Naive thymus-derived CD4-positive, alpha-beta T cell (primary cell): Measurements from ENCODE around the gene ZP2. TPM values are rescaled to one million over a fixed set of nuclear protein-coding genes. Genes with fewer than 3 reads are reported as not detected.
"Not testable (repeated sequence)": the region's sequence is repeated elsewhere in the genome, so short reads cannot be mapped to it uniquely, and the experiment has no call there.

Source experiments
- ATAC-seq: fragments of 150-1000 bp; cut with Tn5 transposase; 2 replicates; pipeline ENCODE4 v1.10.0; 2021; ENCODE audit warnings: mild to moderate bottlenecking, moderate library complexity
- CTCF ChIA-PET: fragments of 350-600 bp; sonication (Branson Sonifier 250); formaldehyde crosslinking; loops from one replicate; lab custom pipeline; 2021; ENCODE audit warnings: antibody characterized with exemption; lab: Charles Lee
- POLR2A ChIA-PET: fragments of 350-600 bp; sonication (Branson Sonifier 250); formaldehyde crosslinking; loops from one replicate; lab custom pipeline; 2021; ENCODE audit warnings: antibody characterized with exemption, inconsistent platforms; lab: Charles Lee
- DNase-seq, 9 donors: peaks; one replicate each; pipeline versions ENCODE4 v3.0.0 to v3.0.0-alpha.2; 2020 to 2022; ENCODE audit warnings: mixed read lengths in 1 of 9
- H3K27ac ChIP-seq: one replicate; pipeline ENCODE4 v1.7.0; 2013; ENCODE audit warnings: mild to moderate bottlenecking, low read depth, low read length, moderate library complexity
- H3K27me3 ChIP-seq, 2 donors: one replicate each; pipeline ENCODE4 v1.7.0; 2013; ENCODE audit warnings: low read length in 2 of 2, mild to moderate bottlenecking in 2 of 2, moderate library complexity in 2 of 2; ENCODE audit not compliant: control insufficient read depth in 2 of 2, insufficient read depth in 2 of 2
- H3K36me3 ChIP-seq, 3 experiments: 1 replicate in 2 of 3; 2 replicates in 1 of 3; pipeline ENCODE4 v1.7.0; 2013; ENCODE audit warnings: low read length in 3 of 3, mild to moderate bottlenecking in 3 of 3, moderate library complexity in 1 of 3; ENCODE audit not compliant: insufficient read depth in 3 of 3, control insufficient read depth in 2 of 3
- H3K4me1 ChIP-seq, 2 donors: one replicate each; pipeline ENCODE4 v1.7.0; 2013; ENCODE audit warnings: low read length in 2 of 2, mild to moderate bottlenecking in 2 of 2, moderate library complexity in 1 of 2; ENCODE audit not compliant: control insufficient read depth in 2 of 2, insufficient read depth in 2 of 2
- H3K4me3 ChIP-seq: 2 replicates; pipeline ENCODE4 v1.7.0; 2013; ENCODE audit warnings: mild to moderate bottlenecking, low read length
- H3K9me3 ChIP-seq, 3 experiments: 1 replicate in 2 of 3; 2 replicates in 1 of 3; pipeline ENCODE4 v1.7.0; 2013; ENCODE audit warnings: low read length in 3 of 3; ENCODE audit not compliant: control insufficient read depth in 2 of 3
- H3K27ac Mint-ChIP-seq, 9 donors: one replicate each; pipeline ENCODE4 v1.8.0; 2020 to 2022; ENCODE audit warnings: mixed read lengths in 9 of 9, mild to moderate bottlenecking in 8 of 9, moderate library complexity in 5 of 9, inconsistent platforms in 2 of 9
- H3K27me3 Mint-ChIP-seq, 5 donors: one replicate each; pipeline ENCODE4 v1.8.0; 2021 to 2022; ENCODE audit warnings: mixed read lengths in 5 of 5, mild to moderate bottlenecking in 1 of 5
- H3K36me3 Mint-ChIP-seq, 5 donors: one replicate each; pipeline ENCODE4 v1.8.0; 2020 to 2022; ENCODE audit warnings: mixed read lengths in 5 of 5, mild to moderate bottlenecking in 3 of 5, inconsistent platforms in 1 of 5
- H3K4me1 Mint-ChIP-seq, 7 donors: one replicate each; pipeline ENCODE4 v1.8.0; 2020 to 2022; ENCODE audit warnings: mixed read lengths in 7 of 7, mild to moderate bottlenecking in 3 of 7, inconsistent platforms in 1 of 7
- H3K4me3 Mint-ChIP-seq, 10 donors: one replicate each; pipeline ENCODE4 v1.8.0; 2020 to 2022; ENCODE audit warnings: mild to moderate bottlenecking in 10 of 10, mixed read lengths in 10 of 10, moderate library complexity in 6 of 10, inconsistent platforms in 2 of 10
- H3K9me3 Mint-ChIP-seq, 11 donors: one replicate each; pipeline ENCODE4 v1.8.0; 2020 to 2022; ENCODE audit warnings: mixed read lengths in 11 of 11, mild to moderate bottlenecking in 4 of 11, inconsistent platforms in 1 of 11, moderate library complexity in 1 of 11
- intact Hi-C, 2 donors: fragments of 100-400 bp; cut with micrococcal nuclease; formaldehyde crosslinking; loops; one replicate each; pipeline ENCODE4 v1.15.1; 2023
- polyA plus RNA-seq, 2 donors: library from polyadenylated mRNA; unstranded; fragments of 300-500 nt; fragmentation: Illumina TruSeq; gene quantifications; one replicate each; pipeline ENCODE4 v1.2.3, GENCODE V29; 2021
- total RNA-seq, 6 experiments: library from RNA in 5 of 6; stranded (reverse) in 5 of 6; gene quantifications; 1 replicate in 5 of 6; 2 replicates in 1 of 6; pipeline ENCODE4 v1.2.3 and lab custom pipeline; 2021 to 2026

ZP2 gene
- total and polyA plus RNA-seq, 7 experiments from 2014 or later, result not detected

DNA sequence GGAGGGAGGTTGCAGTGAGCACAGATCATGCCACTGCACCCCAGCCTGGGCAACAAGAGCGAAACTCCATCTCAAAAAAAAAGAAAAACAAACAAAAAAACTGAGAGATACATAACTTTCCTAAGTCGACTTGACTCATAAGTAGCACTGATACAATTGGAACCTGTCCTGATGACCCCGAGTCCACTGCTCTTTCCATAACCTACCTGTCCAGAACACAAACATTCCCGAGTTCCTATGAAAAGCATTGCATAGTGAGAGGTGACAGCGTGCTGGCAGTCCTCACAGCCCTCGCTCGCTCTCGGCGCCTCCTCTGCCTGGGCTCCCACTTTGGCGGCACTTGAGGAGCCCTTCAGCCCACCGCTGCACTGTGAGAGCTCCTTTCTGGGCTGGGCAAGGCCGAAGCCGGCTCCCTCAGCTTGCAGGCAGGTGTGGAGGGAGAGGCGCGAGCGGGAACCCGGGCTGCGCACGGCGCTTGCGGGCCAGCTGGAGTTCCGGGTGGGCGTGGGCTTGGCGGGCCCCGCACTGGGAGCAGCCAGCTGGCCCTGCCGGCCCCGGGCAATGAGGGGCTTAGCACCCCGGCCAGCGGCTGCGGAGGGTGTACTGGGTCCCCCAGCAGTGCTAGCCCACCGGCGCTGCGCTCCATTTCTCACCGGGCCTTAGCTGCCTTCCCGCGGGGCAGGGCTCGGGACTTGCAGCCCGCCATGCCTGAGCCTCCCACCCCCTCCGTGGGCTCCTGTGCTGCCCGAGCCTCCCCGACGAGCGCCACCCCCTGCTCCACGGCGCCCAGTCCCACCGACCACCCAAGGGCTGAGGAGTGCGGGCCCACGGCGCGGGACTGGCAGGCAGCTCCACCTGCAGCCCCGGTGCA, 59.0 kb downstream of the ZP2 start:
- H3K9me3 Mint-ChIP-seq, H3K27me3 ChIP-seq, H3K4me1 ChIP-seq, DNase-seq, H3K4me3 Mint-ChIP-seq, H3K4me3 ChIP-seq, POLR2A ChIA-PET, H3K4me1 Mint-ChIP-seq, ATAC-seq, H3K36me3 ChIP-seq, CTCF ChIA-PET, H3K27ac Mint-ChIP-seq, H3K9me3 ChIP-seq, H3K27ac ChIP-seq, H3K36me3 Mint-ChIP-seq: not testable (repeated sequence)
- intact Hi-C loops, result loop anchor here in 1 of 2 donors (10.0 kb wide), 1 partner anchor 308 kb away; no protein-coding TSS in a partner anchor
- peaks cover 4 to 15% (median 10%) of the 10 kb centered on the region in 5 donors for H3K27me3 Mint-ChIP-seq

DNA sequence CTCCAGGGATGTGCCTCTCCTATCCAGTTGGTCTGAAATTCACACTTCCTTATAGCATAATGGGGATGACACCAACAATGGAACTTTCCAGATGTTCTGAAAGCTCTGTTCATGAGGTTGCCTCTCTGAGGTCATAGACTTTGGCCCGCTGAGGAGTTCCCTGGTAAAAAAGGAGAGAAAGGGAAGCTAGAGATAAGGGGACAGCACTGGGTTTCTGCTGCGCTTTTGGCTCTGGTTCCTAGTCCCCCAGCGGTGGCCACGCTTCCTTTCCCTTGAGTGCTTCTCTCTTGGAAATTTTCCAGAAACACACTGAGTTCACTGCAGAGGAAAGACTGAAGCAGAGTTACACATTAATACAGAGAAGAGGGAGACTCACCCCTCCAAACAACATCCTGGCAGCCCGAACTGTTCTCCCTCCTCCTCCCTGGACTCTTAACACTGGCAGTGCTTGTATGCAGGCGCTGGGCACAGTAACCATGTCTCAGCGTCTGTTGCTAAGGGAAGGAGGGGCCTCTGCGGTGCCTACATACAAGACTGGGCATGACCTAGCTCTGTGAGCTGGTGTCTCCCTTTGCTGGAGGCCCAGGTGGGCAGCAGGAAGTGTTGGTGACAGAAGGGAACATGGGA, 60.9 kb downstream of the ZP2 start, which contains the start of gene DNAH3:
DNAH3 (minus strand) TSS at position 472 of the 627 bp plus-strand sequence. CDS start 527 bp downstream, outside the sequence.
- POLR2A ChIA-PET, result interaction anchor here (1.0 kb wide), 1 partner anchor 9 kb away, joined by 3 read pairs; no protein-coding TSS in a partner anchor

More for the DNA sequence above, 60.9 kb downstream of the ZP2 start, which contains the start of gene DNAH3:
- Histone ChIP-seq H3K27ac (no peak within 1 kb of the TSS), H3K36me3 (no peaks in the 10 kb centered on the region), H3K4me3 (no peak within 1 kb of the TSS), H3K27me3 (no peaks in the 10 kb centered on the region), H3K9me3 (no peaks in the 10 kb centered on the region), H3K4me1 (no peaks in the 10 kb centered on the region)
- CTCF ChIA-PET, result no interaction called here
- H3K4me1 Mint-ChIP-seq, result no peaks in the 10 kb centered on the region
- peak within 1 kb of the TSS in 1 of 10 donors; percentile 16 for H3K4me3 Mint-ChIP-seq
- H3K27ac Mint-ChIP-seq, result no peak within 1 kb of the TSS
- intact Hi-C loops, result loop anchor here in 1 of 2 donors (10.0 kb wide), 1 partner anchor 306 kb away; no protein-coding TSS in a partner anchor
- peaks cover 4 to 24% (median 11%) of the 10 kb centered on the region in 5 donors for H3K27me3 Mint-ChIP-seq
- ATAC-seq (no peak), DNase-seq (no peak)
- no peaks in the 10 kb centered on the region for H3K36me3 Mint-ChIP-seq
- no peaks in the 10 kb centered on the region for H3K9me3 Mint-ChIP-seq

Other genes with a start within 250 kb of the ZP2 start
- not detected for gene DNAH3, start 60.7 kb downstream of the ZP2 start, total RNA-seq
- not detected for gene DNAH3, start 60.7 kb downstream of the ZP2 start, polyA plus RNA-seq
- 10 to 100 TPM in 3 of 5 experiments, 1 to 10 TPM in 2; 8.2 to 16.9 (median 11.0) TPM for gene LDAF1, start 52.9 kb downstream of the ZP2 start, total RNA-seq
- gene LDAF1, start 52.9 kb downstream of the ZP2 start, polyA plus RNA-seq, result 10 to 100 TPM; 19.4 to 21.4 TPM
- gene ANKS4B, start 22.1 kb upstream of the ZP2 start, total RNA-seq, result not detected
- not detected for gene ANKS4B, start 22.1 kb upstream of the ZP2 start, polyA plus RNA-seq
- gene CRYM, start 66.7 kb upstream of the ZP2 start, total RNA-seq, result under 1 TPM in 1 of 5 experiments, not detected in 4; 0.44 TPM
- not detected for gene CRYM, start 66.7 kb upstream of the ZP2 start, polyA plus RNA-seq